Measurements from ENCODE around the gene KIFC3.

- TF ChIP-seq CTCF (IDR thresholded peaks at IDR 0.05) (no peak), POLR2A (IDR thresholded peaks at IDR 0.05) (no peak)
Observed at GRCh38 chr16:57732037-57732436, 70.3 kb downstream of the KIFC3 start.

All from breast epithelium (tissue), 3 donors.